GM12873 (cell line): ENCODE measurements around the gene HECW1.

Experiments
- CTCF ChIP-seq: IDR thresholded peaks from 2 replicates; pipeline ENCODE4 v1.5.1; 2012; ENCODE audit warnings: low read depth, mild to moderate bottlenecking, moderate library complexity, low read length, control low read depth; ENCODE audit not compliant: insufficient read depth; ENCODE audit errors: missing control alignments

HECW1 gene

DNA sequence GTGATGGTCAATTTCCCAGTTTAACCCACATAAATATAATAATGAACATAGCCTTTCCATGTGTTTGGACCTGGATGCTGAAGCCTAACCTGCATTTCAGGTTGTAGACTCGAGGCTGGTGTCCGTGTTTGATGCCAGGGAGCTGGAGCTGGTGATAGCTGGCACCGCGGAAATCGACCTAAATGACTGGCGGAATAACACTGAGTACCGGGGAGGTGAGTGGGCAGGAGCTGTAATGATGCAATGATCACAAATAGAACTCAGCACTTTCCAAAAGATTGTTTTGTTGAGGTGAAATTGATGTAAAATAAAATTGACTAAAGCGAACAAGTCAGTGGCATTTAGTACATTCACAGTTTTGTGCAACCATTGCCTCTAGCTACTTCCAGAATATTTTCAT lies 439.7 kb downstream of the HECW1 start:
- TF ChIP-seq CTCF, result no peak

GRCh38 chr7:43553999-43554398 lies 441.6 kb downstream of the HECW1 start:
- TF ChIP-seq CTCF, result no peak

- TF ChIP-seq CTCF, result no peak
Observed at GRCh38 chr7:43554423-43554822, 442.0 kb downstream of the HECW1 start.

- TF ChIP-seq CTCF, result no peak
Observed at GRCh38 chr7:43557831-43558495, 445.5 kb downstream of the HECW1 start.

DNA sequence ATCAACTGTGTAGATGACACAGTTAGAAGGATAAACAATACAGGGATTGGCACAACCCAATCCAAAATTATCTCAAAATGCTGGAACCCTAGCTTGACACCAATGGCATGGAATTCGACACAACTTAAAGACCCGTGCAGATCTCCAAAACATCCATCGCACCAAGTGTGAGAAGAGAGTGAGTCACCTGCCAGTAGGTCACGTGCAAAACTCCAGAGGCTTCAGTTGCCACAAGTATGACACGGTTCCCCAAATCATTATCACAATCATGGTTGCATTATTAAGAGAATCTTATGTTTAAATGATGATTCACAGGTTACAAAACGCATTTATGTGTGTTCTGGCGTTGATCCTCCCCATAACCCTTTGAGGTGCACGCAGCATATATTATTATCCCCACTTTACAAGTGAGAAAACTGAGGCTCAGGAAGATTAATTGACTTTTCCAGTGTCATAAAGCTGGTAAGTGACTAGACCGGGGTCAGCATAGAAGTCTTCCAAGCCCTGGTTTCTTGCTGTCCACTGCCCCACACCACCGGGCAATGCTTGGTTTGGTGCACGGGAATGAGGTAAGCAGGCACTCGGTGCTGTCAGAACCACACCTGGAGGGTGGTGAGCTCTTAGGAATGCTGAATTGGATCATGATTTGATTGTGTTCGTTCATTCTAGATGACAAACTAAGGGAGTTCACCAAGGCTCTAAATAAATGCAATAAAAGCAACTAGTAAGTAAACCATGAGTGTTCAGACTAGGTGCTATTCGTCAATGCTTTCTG lies 446.9 kb downstream of the HECW1 start:
- no peak for TF ChIP-seq CTCF

- no peak for TF ChIP-seq CTCF
Observed at GRCh38 chr7:43559946-43560335, 447.5 kb downstream of the HECW1 start.

- TF ChIP-seq CTCF, result no peak
Observed at GRCh38 chr7:43560742-43561330, 448.4 kb downstream of the HECW1 start.
